NCI-H128 (cell line): ENCODE measurements around the gene SLC27A1.
"Not testable (repeated sequence)": the region's sequence is repeated elsewhere in the genome, so short reads cannot be mapped to it uniquely, and the experiment has no call there.

Source experiments
- DNase-seq: peaks from one replicate; lab custom pipeline; 2025; ENCODE audit not compliant: unreplicated experiment; lab: John Stamatoyannopoulos, UW

SLC27A1 gene

DNA sequence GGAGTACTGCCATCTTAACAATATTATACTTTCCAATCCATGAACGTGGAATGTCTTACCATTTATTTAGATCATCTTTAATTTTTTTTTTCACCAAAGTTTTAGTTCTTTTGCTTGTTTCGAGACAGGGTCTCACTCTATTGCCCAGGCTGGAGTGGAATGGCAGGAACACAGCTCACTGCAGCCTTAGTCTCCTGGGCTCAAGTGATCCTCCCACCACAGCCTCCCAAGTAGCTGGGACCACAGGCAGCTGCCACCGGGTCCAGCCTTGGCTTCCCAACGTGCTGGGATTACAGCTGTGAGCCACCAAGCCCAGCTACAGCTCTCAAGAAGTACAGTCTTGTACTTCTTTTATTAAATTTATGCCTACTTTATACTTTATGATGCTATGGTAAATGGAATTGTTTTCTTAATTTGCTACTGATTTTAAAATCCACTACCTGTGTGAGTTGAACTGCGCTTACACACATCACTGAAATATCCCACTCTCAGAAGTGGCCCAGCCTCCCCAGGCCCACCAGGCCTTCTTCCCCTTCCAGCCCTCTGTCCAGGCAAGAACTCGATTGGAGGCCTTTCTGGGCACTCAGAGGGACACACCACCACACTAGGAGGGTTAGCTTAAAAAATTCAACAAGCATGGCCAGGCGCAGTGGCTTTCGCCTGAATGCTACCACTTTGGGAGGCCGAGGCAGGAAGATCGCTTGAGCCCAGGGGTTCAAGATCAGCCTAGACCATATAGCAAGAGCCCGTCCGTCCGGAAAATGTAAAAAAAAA, 40.1 kb downstream of the SLC27A1 start:
- DNase-seq = no peak

GRCh38 chr19:17511724-17512573, 41.6 kb downstream of the SLC27A1 start:
- DNase-seq = peak; percentile 76

GRCh38 chr19:17512574-17512939, 42.2 kb downstream of the SLC27A1 start:
- no peak for DNase-seq

DNA sequence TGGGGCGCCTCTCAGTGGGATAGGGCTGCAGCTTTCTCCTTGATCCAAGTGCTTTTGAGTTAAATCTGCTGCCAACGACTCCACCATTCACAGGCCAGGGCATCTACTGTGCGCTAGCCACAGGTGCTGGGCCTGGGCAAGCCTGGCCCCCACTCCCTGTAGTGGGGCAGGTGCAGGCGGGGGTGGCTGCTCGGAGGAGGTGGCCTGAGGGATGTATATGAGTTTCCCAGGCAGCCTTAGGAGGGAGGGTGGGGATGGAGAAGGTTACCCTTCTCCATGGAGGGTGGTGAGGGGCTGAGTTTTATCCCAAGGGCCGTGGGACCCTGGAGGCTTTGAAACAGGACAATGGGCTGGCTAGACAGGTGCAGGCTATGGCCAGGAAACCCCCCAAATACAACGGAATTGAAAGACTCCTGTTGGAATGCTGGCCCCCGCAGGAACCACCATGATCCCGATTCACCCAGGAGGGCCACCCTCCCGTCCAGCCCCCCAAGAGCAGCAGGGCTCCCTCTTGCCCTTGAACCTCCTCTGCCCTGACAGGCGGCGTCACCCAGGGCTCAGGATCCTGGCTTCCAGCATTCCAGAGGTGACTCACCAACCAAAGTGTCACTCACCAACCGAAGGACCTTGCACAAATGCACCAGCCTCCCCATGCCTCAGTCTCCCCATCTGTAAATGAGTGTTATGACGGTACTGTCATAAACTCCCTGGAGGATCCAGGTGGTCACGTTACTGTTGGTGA, 45.3 kb downstream of the SLC27A1 start:
- no peak for DNase-seq

- no peak for DNase-seq
Measured at GRCh38 chr19:17517898-17518297, 47.6 kb downstream of the SLC27A1 start.

GRCh38 chr19:17518654-17519053, 48.3 kb downstream of the SLC27A1 start:
- not testable (repeated sequence) for DNase-seq

DNA sequence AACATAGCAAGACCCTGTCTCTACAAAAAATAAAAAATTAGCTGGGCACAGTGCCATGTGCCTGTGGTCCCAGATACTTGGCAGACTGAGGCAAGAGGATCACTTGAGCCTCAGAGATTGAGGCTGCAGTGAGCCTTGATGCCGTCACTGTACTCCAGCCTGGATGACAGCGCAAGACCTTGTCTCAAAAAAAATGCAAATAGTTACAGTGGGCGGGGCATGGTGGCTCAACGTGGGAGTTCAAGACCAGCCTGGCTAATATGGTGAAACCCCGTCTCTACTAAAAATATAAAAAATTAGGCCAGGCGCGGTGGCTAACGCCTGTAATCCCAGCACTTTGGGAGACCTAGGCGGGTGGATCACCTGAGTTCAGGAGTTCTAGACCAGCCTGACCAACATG, 49.6 kb downstream of the SLC27A1 start:
- no peak for DNase-seq

GRCh38 chr19:17520865-17521264, 50.5 kb downstream of the SLC27A1 start:
- no peak for DNase-seq

- no peak for DNase-seq
Measured at GRCh38 chr19:17522988-17523872, 52.9 kb downstream of the SLC27A1 start.

GRCh38 chr19:17524651-17525050, 54.3 kb downstream of the SLC27A1 start:
- DNase-seq = no peak

GRCh38 chr19:17525141-17525540, 54.8 kb downstream of the SLC27A1 start:
- no peak for DNase-seq

- no peak for DNase-seq
Measured at GRCh38 chr19:17526922-17527321, 56.6 kb downstream of the SLC27A1 start.

GRCh38 chr19:17527326-17527725, 57.0 kb downstream of the SLC27A1 start:
- no peak for DNase-seq

DNA sequence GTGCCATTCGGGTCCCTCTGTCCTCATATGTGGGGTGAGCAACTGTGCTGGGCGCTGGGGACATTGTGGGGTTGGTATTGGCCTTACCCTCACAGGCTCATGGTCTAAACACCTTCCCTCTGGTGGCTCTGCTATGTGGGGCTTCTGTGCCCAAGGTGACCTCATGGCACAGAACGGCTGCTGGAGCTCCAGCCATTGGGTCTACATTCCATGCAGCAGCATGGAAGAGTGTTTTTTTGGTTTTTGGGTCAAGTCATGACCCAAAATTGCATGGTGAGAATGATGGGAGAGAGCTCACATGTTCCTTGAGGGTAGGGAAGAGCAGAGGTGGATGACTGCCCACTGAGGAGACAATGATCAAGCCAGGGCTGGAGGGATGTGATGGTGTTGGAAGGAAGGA, 58.3 kb downstream of the SLC27A1 start:
- DNase-seq = no peak

DNA sequence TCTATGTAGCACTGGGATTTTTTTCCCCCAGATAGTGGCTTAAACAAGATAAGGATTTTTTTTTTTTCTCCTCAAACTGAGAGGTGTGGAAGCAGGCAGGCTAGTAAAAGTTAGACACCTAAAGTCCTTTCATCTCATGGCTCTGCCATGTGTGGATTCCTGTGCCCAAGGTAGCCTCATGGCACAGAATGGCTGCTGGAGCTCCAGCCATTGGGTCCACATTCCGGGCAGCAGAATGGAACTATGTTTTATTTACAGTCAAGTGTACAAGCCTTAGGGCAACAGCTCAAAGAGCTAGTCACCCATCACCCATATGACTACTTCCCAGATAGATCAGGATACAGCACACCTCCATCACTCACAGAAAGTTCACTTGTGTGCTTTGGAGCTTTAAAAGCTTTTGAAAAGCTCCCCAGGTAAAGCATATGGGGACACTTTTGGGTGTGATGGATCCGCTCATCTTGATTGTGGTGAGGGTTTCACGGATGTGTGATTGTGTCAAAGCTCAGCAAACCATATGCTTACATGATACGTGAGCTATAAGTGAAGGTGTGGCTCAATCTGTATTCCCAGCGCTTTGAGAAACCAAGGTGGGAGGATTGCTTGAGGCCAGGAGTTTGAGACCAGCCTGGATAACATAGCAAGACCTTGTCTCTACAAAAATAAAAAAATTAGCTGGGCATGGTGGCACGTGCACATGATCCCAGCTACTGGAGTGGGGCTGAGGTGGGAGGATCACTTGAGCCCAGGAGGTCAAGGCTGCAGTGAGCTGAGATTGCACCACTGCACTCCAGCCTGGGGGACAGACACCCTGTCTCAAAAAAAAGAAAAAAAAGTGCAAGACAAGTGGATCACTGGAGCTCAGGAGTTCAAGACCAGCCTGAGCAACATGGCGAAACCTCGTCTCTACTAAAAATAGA, 59.2 kb downstream of the SLC27A1 start:
- no peak for DNase-seq

- DNase-seq = no peak
Measured at GRCh38 chr19:17530586-17530985, 60.3 kb downstream of the SLC27A1 start.

GRCh38 chr19:17532116-17532515, 61.8 kb downstream of the SLC27A1 start:
- DNase-seq = no peak

DNA sequence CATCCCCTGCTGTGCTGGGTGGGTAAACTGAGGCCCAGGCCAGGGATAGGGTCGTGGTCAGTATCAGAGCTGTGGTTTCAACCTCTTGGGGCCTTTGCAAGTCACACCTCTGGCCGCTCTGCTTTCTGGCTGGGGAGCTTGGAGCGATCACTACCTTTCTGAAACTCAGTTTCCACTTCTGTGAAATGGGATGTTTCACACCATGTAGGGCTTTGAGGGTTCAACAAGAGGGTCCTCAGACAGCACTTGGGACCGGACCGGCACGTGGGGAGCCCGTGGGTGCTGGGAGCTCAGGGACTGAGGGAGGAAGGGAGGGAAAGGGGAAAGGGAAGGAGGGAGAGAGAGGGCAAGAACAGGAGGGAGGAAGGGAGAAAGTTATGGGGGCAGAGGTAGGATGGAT, 62.2 kb downstream of the SLC27A1 start:
- DNase-seq = no peak

DNA sequence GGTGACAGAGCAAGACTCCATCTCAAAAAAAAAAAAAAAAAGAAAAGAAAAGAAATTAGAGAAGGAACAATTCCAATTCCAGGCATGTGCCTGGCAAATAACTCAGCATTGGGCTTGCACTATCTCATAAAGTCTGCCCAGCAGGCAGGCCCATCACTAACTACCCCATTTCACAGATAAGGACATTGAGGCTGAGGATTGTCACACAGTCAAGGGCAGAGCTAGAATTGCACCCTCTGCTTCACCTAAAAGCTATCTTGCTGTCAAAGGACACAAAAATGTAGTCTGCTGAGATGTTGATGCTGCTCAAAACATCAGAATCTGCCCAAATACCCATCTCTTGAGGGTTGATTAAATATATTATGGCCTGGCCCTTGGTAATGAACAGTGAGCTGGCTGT, 64.4 kb downstream of the SLC27A1 start:
- DNase-seq = no peak

DNA sequence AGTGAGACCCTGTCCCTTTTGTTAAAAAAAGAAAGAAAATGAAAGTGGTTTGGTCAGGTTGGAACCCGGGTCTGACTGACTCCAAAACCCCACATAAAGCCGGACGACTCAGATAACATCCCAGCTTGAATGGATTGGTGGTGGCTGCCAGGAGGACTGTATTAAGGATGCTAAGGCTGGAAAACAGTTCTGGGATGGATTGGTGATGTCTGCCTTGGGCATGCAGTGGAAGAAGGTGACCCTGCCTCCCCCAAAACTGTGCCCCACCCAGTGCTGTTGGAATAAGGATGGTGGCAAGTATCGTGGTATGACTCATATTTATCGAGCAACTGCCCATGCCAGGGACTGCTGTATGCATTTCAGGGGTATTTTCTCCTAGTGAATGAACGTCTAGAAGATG, 66.6 kb downstream of the SLC27A1 start:
- DNase-seq = no peak
